NCI-H187 (cell line): ENCODE measurements around the gene KRT6C.
"Not testable (repeated sequence)": the region's sequence is repeated elsewhere in the genome, so short reads cannot be mapped to it uniquely, and the experiment has no call there.

Experiments
- DNase-seq, 2 experiments: peaks; one replicate each; lab custom pipeline; 2025; lab: John Stamatoyannopoulos, UW

KRT6C gene

DNA sequence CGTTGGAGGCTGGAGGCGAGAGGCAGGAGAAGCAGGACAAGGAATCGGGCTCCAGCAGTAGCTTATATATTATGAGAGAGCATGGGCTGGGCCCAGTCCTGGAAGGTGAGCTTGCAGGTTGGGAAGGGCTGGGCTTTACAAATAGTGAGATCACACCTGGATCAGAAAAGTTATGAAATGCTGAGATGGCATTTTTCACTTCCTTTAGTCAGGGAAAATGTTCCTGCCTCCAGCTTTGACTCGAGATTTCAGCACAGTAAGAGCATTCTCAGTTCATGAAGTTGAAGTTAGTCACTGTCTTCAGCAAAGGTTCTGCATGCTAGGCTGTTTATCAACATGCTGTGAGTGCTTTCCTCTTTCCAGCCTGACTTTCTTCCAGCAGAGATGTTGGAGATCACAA lies at the start of gene KRT6C:
Gene KRT6C (minus strand): TSS at position 38 of the 400 bp plus-strand sequence. CDS start 68 bp downstream, outside the sequence.
- DNase-seq = no peak

- DNase-seq = no peak
Observed at GRCh38 chr12:52522346-52523011, 48.9 kb upstream of the KRT6C start.

- no peak for DNase-seq
Observed at GRCh38 chr12:52521568-52522266, 48.1 kb upstream of the KRT6C start.

DNA sequence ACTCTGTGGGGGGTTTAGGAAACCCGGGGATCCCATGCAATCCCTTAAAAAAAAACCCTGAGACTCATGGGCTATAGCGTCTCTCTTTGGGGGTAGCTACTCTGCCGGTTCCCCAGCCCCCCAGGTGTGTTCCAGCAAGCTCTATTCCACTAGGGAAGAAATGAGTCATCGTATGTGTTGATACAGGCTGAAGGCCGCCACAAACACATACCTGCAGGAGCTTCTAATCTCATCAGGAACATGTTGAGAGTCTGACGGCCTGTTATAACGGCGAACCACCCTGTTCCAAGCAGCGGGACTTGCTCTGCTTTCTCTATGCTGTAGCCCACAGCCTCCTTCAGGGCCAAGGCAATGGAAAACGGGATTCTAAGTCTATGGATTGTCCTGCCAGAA lies 47.6 kb upstream of the KRT6C start:
- DNase-seq = no peak

DNA sequence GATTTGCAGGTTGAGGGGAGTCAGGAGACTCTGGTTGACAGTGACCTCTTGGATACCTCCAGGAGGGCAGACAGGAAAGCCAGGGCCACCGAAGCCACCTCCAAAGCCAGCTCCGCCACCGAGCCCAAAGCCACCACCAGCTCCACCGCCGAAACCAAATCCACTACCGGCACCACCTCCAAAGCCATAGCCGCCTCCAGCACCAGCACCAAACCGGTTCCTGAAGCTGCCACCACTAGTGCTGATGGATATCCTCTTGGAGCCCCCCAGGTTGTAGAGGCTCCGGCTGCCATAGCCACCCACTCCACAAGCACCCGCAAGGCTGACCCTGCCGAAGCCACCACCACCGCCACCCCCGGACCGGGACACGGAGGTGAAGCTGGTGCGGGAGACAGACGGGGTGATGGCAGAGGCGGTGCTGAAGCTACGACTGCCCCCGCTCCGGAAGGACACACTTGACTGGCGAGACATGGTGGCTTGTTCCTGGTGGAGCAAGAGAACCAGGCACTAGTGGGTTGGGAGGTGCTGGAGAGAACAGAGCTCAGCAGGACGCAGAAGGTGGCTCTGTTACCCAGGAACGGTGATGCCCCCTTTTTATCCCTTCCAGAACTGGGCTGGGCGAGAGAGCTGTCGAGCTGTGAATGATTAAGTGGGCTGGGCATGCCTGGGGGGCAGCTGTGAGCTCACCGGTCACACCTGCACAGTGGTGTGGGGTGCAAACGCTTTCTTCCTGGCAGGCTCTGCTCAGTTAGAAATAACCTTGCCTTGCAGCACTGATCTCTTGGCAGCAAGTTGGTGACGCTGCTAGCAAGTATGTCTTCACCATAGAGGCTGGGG lies 46.4 kb upstream of the KRT6C start, which contains the start of gene KRT5:
Gene KRT5 (minus strand): TSS at position 569 of the 837 bp plus-strand sequence. CDS start 98 bp downstream, at position 471.
- DNase-seq = no peak

DNA sequence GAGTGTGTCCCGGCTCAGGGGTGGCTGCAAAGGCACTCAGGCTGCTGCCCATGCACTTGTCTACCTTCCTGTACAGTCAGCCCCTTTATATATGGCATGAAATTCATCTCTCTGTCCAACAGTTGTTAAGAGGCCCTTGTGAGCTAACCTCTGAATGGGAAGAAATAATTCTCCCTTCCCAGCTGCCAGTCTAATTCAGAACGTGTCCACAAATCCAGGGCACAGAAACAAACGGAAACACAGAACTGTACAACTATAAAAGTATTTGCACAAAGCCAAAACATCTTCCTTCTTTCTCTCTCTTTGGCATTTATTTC lies 45.7 kb upstream of the KRT6C start:
- DNase-seq = no peak

- no peak for DNase-seq
Observed at GRCh38 chr12:52518574-52519386, 45.2 kb upstream of the KRT6C start.

GRCh38 chr12:52517888-52518287 lies 44.3 kb upstream of the KRT6C start:
- no peak for DNase-seq

DNA sequence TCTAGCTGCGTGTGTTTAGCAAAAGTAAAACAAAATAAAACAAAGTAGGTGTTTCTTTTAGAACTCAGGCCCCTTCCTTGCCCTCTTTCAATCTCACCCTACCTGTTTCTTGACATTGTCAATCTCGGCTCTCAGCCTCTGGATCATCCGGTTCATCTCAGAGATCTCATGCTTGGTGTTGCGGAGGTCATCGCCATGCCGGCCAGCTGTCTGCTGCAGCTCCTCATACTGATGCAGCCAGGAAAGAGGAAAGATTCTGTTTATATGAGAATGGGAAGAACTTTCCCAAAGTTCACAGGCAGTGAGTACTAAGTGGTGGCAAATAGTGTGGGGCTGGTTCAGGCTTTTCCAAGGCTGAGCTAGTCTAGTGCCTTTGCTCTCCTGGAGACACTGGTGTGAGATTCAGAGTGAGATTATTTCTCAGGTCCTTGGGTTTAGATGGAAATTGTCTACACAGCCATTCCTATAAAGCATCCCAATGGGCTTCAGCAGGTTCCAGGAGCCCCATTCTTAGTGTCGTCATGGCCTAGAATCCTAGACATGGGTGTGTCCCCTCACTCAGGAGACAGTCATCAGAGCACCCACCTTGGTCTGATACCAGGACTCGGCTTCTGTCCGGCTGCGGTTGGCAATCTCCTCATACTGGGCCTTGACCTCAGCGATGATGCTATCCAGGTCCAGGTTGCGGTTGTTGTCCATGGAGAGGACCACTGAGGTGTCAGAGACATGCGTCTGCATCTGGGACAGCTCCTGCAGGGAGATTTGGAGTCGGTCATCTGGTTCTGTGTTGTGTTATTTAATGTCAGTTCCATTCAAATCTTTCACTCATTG lies 43.6 kb upstream of the KRT6C start:
- no peak for DNase-seq

- no peak for DNase-seq
Observed at GRCh38 chr12:52515927-52516831, 42.6 kb upstream of the KRT6C start.

DNA sequence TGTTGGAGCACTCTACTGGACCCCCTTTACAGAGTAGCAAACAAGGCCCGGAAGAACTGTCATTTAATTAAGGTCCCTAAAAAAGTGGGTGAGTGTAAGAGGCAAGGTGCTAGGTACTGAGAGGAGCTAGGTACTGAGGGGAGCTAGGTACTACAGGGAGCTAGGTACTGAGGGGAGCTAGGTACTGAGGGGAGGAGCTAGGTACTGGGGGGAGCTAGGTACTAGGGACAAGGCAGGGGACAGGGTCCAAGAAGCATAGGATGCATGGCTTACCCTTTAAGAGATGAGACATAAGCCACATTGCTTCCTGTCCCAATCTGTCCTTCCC lies 41.7 kb upstream of the KRT6C start:
- DNase-seq = no peak

DNA sequence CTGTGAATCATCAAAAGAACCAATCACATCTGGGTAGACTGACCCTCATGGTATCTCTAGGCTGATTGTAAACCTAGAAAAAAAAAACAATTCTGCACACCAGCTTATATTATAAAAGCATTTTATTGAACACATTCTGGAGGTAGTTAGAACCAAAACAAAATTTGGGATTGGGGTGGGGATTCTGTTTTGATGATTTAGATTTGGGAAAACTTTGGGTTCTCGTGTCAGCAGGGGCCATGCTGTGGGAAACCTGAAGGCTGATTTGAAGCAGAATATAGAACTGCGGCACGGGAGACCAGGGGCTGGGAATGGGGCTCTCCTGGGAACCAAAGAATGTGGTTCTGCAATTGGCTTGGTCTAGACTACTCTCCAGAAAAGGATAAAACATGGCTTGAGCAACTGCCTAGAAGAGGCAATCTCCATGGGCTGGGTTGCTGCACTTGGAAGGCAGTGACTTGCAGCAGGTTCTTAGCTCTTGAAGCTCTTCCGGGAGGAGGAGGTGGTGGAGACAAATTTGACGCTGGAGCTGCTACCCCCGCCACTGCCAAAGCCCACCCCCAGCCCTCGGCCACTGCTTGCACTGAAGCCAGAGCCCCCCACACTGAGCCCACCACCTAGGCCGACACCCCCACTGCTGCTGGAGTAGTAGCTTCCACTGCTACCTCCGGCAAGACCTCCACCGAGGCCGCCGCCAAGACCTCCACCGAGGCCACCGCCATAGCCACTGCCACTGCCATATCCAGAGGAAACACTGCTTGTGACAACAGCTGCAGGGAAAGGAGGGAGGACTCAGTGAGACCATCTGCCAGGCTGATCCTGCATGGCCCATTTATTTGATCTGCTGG lies 41.1 kb upstream of the KRT6C start:
- DNase-seq = no peak

GRCh38 chr12:52513736-52514135 lies 40.1 kb upstream of the KRT6C start:
- no peak for DNase-seq

- DNase-seq = no peak
Observed at GRCh38 chr12:52508211-52508610, 34.6 kb upstream of the KRT6C start.

- no peak for DNase-seq
Observed at GRCh38 chr12:52506858-52507715, 33.5 kb upstream of the KRT6C start.

- no peak for DNase-seq
Observed at GRCh38 chr12:52502877-52503276, 29.3 kb upstream of the KRT6C start.

DNA sequence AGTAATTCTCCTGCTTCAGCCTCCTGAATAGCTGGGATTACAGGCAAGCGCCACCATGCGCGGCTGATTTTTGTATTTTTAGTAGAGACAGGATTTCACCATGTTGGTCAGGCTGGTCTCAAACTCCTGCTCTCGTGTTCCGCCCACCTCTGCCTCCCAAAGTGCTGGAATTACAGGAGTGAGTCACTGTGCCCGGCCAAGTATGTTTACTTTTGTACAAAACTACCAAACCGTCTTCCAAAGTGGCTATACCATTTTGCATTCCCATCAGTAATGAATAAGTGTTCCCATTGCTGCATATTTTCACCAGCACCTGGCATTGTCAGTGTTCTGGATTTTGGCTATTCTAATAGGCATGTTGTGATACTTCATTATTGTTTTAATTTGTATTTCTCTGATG lies 27.9 kb upstream of the KRT6C start:
- no peak for DNase-seq

GRCh38 chr12:52500574-52500973 lies 27.0 kb upstream of the KRT6C start:
- DNase-seq = not testable (repeated sequence)
